T-helper 2 cell treated with Interferon-gamma antibody and Interleukin-4, amounts not matched to agents 5 μg/mL and 100 μg/mL, for 36 hours (primary cell): ENCODE results near the gene REXO4.

Experiments
- DNase-seq: peaks from one replicate; pipeline ENCODE4 v3.0.0; 2021; ENCODE audit warnings: low spot score
- H3K27ac Mint-ChIP-seq: one replicate; pipeline ENCODE4 v1.8.0; 2021; ENCODE audit warnings: mild to moderate bottlenecking, mixed read lengths
- H3K27me3 Mint-ChIP-seq: one replicate; pipeline ENCODE4 v1.8.0; 2021; ENCODE audit warnings: low read depth, mixed read lengths
- H3K36me3 Mint-ChIP-seq: one replicate; pipeline ENCODE4 v1.8.0; 2021; ENCODE audit warnings: low read depth, mixed read lengths
- H3K4me1 Mint-ChIP-seq: one replicate; pipeline ENCODE4 v1.8.0; 2021; ENCODE audit warnings: low read depth, mixed read lengths
- H3K4me3 Mint-ChIP-seq: one replicate; pipeline ENCODE4 v1.8.0; 2022; ENCODE audit warnings: mild to moderate bottlenecking, moderate library complexity, mixed read lengths
- H3K9me3 Mint-ChIP-seq: one replicate; pipeline ENCODE4 v1.8.0; 2021; ENCODE audit warnings: mixed read lengths

Gene REXO4

DNA sequence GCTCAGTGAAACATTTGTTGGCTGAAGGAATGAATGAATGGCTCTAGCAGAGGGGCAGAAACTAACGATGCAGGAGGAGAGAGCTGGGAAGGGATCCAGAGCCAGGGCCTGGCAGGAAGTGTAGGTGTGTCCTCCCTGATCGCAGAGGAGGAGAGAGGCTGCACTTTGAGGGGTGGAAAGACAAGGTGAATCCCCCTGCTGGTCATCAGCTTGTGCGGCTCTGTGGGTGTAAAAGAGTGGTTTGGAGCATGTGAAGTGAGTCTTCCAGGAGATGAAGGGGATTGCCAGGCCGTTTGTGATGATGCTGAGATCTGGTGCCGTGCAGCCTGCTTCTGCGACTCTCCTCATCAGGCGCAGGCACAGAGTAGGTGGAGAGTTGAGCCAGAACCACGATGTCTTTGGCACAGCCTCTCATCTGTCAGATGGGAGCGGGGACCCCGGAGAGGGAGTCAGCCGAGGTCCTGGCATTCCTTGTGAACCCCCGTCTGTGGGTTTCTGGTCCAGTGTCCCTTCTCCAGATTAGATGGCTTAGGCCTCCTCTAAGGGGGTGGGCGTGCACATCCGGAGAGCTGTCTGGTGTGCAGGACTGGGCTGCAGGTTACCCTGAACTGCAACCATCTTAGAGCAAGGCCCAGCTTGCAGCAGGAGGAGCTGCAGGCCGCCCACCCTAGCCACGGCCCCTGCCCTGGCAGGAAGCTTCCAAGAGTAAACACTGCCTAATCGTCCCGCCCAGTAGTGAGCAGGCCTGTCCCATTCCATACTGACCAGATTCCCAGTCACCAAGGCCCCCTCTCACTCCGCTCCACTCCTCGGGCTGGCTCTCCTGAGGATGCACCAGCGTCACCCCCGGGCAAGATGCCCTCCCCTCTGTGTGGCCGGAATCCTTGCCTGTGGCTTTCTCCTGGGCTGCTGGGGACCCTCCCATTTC lies 4.1 kb upstream of the REXO4 start, which contains the start of gene ADAMTS13:
Gene ADAMTS13 (plus strand): TSS at position 753 of the 928 bp plus-strand sequence. CDS start 77 bp downstream, at position 830.
- no peak within 1 kb of the TSS for H3K4me3 Mint-ChIP-seq
- peak; percentile 59 for DNase-seq
- peak within 1 kb of the TSS; percentile 32 for H3K27ac Mint-ChIP-seq
- peaks cover 2% of the 10 kb centered on the region for H3K27me3 Mint-ChIP-seq
- H3K4me1 Mint-ChIP-seq: peaks cover 22% of the 10 kb centered on the region
- H3K9me3 Mint-ChIP-seq: no peaks in the 10 kb centered on the region
- peaks cover 6% of the 10 kb centered on the region for H3K36me3 Mint-ChIP-seq

DNA sequence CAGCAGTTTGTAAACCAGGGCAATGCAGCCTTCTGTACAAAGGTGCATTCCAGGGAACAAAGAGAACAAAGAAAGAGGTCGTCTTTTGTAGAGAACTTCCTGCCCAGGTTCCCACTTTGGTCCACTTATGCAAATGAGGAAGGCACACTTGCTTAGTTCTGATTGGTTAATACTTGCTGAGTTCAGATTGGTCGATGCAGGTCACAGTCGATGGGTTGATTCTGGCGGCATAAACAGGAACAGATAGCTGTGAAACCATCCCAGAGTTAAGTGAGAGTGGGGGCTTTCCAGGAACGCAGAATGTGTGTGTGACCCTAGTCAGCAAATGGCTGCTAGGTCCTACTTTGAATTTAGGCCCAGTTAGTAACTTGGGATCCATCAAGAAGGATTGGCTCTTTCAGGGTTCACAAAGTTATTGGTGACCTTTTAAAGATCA lies 2.6 kb upstream of the REXO4 start:
- no peak for DNase-seq
- Mint-ChIP-seq H3K4me1 (peaks cover 35% of the 10 kb centered on the region), H3K27ac (no peak overlapping the region)

DNA sequence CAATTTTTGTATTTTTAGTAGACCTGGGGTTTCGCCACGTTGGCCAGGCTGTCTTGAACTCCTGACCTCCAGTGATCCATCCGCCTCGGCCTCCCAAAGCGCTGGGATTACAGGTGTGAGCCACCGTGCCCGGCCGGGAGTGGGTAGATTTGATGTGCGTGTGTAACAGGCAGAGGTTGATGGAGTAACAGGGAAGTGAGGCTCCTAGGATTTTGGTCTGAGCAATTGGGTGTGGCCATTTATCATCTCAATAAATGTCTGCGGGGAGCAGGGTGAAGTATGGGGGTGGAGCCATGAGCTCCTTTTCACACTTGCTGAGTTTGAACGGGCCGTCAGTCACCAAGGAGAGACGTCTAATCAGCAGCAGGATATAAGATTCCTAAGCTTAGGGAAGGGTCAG lies 1.2 kb upstream of the REXO4 start:
- Mint-ChIP-seq H3K4me3 (peak overlapping the region; percentile 94), H3K9me3 (no peaks in the 10 kb centered on the region), H3K36me3 (peaks cover 21% of the 10 kb centered on the region), H3K27me3 (no peaks in the 10 kb centered on the region), H3K27ac (peak overlapping the region; percentile 82), H3K4me1 (peaks cover 41% of the 10 kb centered on the region)
- DNase-seq: no peak

More for the DNA sequence above, 2.6 kb upstream of the REXO4 start:
- Mint-ChIP-seq H3K27me3 (no peaks in the 10 kb centered on the region), H3K4me3 (peak overlapping the region; percentile 15), H3K36me3 (peaks cover 9% of the 10 kb centered on the region), H3K9me3 (no peaks in the 10 kb centered on the region)

DNA sequence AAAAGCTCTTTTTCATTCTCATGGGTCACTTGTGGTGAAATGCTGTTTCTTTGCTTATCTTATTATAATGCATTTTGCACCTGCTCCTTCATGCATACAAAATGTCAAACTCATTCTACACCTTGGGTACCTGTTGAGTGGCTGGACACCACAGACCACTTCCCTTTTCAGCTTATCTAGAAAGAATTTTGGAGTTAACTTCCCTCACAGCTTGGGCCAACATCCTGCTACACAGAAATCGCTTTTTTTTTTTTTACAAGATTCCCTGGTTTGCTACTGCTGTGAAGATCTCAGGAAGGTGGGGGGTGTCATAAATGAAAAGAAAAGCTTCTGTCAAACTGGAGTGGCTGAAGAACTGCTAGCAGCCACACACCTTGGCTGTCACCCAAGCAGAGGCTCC lies 2.6 kb downstream of the REXO4 start:
- DNase-seq: no peak
- H3K27ac Mint-ChIP-seq: no peak overlapping the region
- H3K36me3 Mint-ChIP-seq: peaks cover 38% of the 10 kb centered on the region
- no peak overlapping the region for H3K4me3 Mint-ChIP-seq
- H3K27me3 Mint-ChIP-seq: no peaks in the 10 kb centered on the region
- no peaks in the 10 kb centered on the region for H3K9me3 Mint-ChIP-seq
- H3K4me1 Mint-ChIP-seq: peaks cover 31% of the 10 kb centered on the region

DNA sequence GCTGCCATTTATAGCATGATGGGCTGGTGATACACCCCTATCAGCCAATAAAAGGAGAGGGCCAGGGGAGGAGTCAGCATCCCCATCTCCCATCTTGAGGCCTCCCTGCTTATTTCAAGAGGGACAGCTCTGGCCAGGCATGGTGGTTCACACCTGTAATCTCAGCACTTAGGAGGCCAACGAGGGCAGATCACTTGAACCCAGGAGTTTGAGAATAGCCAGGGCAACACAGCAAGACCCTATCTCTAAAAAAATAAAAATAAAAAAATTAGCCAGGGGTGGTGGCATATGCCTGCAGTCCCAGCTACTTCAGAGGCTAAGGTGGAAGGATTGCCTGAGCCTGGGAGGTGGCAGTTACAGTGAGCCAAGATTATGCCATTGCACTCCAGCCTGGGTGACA lies 9.8 kb downstream of the REXO4 start:
- Mint-ChIP-seq H3K36me3 (peaks cover 51% of the 10 kb centered on the region), H3K4me1 (peaks cover 3% of the 10 kb centered on the region), H3K27me3 (no peaks in the 10 kb centered on the region), H3K27ac (no peak overlapping the region), H3K9me3 (no peaks in the 10 kb centered on the region), H3K4me3 (no peak overlapping the region)
- DNase-seq: no peak

DNA sequence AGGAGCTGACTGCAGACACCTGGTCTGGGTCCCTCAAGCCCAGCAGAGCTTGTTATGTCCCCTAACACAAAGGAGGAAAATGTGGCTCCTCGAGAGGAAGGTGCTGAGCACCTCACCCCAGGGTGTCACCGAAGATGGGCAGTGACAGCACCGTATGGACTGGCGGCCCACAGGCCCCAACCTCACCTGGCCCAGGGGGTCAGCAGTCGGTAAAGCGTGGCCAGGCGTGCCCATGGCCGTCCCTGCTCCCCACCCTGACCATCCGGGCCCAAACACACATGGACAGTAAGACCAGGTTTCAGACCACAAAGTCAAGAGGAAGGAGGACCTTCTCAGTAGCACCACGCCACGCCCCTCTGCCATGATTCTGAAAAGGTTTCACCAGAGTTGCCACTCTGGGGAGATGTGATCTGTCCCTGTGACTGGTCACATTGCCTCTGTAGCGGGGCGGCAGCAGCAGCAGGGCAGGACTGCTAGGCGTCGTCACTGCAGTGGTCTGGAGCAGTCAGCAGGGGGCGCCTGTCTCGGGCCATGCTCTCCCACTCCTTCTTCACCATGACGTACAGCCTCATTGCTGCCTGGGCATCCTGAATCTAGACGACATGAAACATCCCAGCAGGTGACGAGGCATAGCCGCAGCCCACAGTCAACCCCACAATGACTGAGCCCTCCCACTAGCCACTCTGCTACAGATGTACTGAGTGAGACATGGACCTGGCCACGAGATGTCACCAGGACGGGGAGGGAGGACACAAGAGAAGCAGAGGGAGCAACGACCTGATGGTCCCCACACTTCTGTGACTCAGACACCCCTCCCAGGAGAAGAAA lies 11.1 kb downstream of the REXO4 start:
- Mint-ChIP-seq H3K36me3 (peaks cover 47% of the 10 kb centered on the region), H3K4me1 (peaks cover 3% of the 10 kb centered on the region), H3K27me3 (no peaks in the 10 kb centered on the region), H3K4me3 (no peak overlapping the region), H3K9me3 (no peaks in the 10 kb centered on the region), H3K27ac (peak overlapping the region; percentile 73)
- peak; percentile 80 for DNase-seq

DNA sequence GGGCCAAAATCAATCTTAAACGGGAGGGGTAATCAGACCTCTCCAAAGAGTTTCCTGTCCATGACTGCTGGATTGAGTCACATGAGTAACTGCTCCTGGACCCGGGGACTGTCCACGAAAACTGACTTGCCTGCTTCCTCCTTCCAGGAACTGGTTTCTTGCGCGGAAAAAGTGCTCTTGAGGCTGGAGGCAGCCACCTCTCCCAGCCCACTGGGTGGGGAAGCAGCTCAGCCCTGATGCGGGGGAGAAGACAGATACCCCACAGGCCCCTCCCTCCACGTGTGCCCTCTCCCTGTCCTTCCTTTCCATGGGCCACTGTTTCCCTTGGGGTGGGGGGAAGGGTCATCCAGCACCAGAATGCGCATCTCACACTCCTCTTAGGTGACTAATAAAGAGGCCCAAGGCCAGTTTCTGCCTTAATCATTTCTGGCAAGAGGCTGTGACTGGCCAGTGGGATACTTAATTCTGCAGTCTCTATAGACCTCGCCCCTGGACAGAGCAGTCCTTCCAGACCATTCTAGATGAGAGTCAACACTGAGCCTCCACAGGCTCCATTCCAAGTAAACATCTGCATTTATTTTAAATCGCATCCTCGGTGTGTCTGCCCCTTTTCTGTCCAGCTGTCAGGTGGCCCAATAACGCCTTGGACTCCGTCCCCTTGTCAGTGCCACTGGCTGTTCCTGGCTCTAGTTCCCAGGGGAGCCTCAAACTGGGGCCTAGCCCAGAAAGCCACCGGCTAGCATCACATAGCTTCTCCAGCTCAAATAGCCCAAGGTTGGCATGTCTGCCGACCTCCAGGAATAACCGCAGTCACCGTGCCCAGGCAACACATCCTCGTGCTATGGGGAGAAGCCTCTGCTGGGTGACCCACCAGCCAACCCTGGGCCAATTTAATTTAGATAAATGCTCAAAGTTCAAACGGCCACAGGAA lies 12.0 kb downstream of the REXO4 start:
- Mint-ChIP-seq H3K27ac (no peak overlapping the region), H3K27me3 (no peaks in the 10 kb centered on the region), H3K4me1 (peaks cover 3% of the 10 kb centered on the region), H3K4me3 (no peak overlapping the region), H3K36me3 (peaks cover 42% of the 10 kb centered on the region), H3K9me3 (no peaks in the 10 kb centered on the region)
- no peak for DNase-seq

DNA sequence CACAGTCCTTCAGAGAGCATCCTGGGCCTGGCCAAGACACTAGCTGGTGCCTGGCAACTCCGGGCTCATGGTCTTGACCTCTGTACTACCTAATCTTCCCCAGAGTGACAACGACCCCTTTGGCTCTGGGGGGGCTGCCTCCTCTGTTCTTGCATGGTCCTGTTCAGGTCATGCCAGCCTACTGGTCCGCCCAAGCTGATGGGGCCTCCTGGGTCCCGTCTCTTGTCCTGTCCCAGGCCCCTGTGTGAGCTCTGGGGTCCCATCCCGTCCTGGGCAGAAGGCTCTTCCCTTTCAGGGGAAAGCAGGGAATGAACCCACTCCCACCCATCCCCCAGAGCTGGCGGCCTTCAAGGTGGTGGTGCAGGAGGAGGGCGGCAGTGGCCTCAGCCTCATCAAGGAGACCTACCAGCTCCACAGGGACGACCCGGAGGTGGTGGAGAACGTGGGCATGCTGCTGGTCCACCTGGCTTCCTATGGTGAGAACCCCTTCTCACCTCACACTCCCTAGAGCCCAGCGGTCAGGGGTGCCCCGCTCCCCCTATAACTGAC lies 13.3 kb downstream of the REXO4 start:
- no peak overlapping the region for H3K4me3 Mint-ChIP-seq
- DNase-seq: no peak
- peaks cover 3% of the 10 kb centered on the region for H3K4me1 Mint-ChIP-seq
- no peaks in the 10 kb centered on the region for H3K27me3 Mint-ChIP-seq
- H3K36me3 Mint-ChIP-seq: peaks cover 29% of the 10 kb centered on the region
- H3K27ac Mint-ChIP-seq: no peak overlapping the region
- no peaks in the 10 kb centered on the region for H3K9me3 Mint-ChIP-seq

DNA sequence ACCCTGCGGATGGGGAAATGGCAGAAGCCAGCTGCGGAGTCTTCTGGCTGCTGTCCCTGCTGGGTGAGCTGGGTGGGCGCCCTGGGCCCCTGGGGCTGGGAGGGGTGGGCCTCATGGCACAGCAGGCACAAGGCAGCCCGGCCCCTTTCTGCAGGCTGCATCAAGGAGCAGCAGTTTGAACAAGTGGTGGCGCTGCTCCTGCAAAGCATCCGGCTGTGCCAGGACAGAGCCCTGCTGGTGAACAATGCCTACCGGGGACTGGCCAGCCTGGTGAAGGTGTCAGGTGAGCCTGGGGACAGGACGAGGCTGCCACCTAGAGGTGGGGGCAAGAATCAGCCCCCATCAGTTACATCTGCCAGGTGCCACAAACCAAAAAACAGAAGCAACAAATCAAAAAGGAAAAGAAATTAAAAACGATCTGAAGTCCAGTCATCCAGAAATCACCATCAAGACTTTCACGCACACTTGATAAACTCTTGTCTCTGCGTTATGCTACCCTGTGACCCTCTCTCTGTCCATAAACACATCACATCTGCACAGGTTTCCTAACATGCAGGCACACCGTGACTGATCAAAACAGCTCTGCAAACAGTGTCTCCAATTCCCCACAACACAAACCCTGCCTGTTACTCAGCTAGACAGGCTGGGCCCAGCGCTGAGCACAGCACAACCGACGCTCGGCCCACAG lies 13.9 kb downstream of the REXO4 start:
- no peak overlapping the region for H3K4me3 Mint-ChIP-seq
- no peaks in the 10 kb centered on the region for H3K27me3 Mint-ChIP-seq
- peaks cover 3% of the 10 kb centered on the region for H3K4me1 Mint-ChIP-seq
- H3K36me3 Mint-ChIP-seq: peaks cover 28% of the 10 kb centered on the region
- no peaks in the 10 kb centered on the region for H3K9me3 Mint-ChIP-seq
- DNase-seq: peak; percentile 29
- H3K27ac Mint-ChIP-seq: no peak overlapping the region

DNA sequence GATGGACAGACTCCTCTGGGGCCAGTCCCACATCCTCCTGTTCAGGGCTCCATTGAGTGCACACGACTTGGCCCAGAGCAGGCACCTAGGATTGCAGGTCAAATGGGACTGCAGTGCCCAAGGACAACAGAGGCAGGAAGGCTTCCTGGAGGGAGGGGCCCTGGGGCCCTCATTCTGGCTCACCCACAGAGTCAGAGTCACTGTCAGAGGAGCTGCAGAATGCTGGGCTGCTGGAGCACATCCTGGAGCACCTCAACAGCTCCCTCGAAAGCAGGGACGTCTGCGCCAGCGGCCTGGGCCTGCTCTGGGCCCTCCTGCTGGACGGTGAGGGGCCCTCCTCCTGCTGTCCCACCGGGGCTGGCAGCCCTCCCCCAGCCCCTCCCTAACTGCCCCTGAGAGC lies 15.1 kb downstream of the REXO4 start:
- Mint-ChIP-seq H3K27ac (no peak overlapping the region), H3K9me3 (no peaks in the 10 kb centered on the region), H3K27me3 (no peaks in the 10 kb centered on the region), H3K4me1 (peaks cover 3% of the 10 kb centered on the region), H3K4me3 (no peak overlapping the region), H3K36me3 (peaks cover 26% of the 10 kb centered on the region)
- no peak for DNase-seq

DNA sequence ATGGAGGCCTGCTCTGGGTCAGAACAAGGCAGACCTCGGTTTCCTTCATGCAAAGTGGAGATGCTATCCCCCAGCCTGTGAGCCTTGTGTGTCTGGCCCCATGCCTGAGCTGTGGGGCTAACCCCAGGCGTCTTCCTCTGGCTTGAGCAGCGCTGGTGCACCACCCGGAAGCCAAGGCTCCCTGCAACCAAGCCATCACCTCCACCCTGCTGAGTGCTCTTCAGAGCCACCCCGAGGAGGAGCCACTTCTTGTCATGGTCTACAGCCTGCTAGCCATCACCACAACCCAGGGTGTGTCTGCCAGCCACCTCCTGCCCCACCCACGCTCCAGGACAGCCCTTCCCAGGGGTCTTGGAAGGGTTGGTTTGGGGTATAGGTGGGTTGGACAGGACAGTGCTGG lies 16.2 kb downstream of the REXO4 start:
- Mint-ChIP-seq H3K36me3 (peaks cover 17% of the 10 kb centered on the region), H3K4me1 (no peaks in the 10 kb centered on the region), H3K27me3 (no peaks in the 10 kb centered on the region), H3K27ac (no peak overlapping the region), H3K4me3 (no peak overlapping the region), H3K9me3 (no peaks in the 10 kb centered on the region)
- DNase-seq: no peak

DNA sequence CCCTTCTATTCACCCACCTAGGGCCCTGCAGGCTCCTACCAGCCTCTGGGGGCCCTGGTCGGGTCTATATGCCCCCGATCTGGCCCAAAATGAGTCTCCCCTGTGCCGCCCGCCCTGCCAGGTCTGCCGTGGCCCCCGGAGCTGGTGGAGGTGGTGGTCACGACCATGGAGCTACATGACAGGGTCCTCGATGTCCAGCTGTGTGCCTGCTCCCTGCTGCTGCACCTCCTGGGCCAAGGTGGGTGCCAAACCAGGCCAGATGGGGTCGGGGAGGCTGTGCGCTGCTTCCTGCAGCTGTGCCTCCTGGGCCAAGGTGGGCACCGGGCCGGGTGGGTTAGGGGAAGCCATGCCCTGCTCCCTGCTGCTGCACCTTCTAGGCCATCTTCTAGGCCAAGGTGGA lies 17.5 kb downstream of the REXO4 start:
- no peak overlapping the region for H3K27ac Mint-ChIP-seq
- H3K4me3 Mint-ChIP-seq: no peak overlapping the region
- DNase-seq: no peak
- H3K36me3 Mint-ChIP-seq: peaks cover 5% of the 10 kb centered on the region
- no peaks in the 10 kb centered on the region for H3K4me1 Mint-ChIP-seq
- no peaks in the 10 kb centered on the region for H3K9me3 Mint-ChIP-seq
- H3K27me3 Mint-ChIP-seq: no peaks in the 10 kb centered on the region

DNA sequence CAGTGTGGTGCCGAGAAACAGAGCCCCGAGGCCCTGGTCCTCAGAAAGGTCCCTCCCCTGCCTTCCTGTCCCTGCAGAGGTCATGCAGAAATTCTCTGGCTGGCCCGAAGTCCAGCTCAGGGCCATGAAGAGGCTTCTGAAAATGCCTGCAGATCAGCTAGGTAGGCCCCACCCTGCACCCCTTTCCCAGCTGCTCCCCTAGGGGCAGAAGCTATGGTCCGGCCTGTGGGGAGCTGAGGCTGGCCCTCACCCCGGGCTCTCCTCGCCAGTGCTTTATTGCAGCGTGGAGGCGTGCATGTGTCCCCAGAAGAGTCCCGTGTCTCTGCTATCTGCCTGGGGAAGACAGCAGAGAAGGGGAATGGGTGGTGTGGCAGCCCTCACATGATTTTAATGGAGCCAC lies 19.9 kb downstream of the REXO4 start:
- Mint-ChIP-seq H3K4me3 (no peak overlapping the region), H3K4me1 (no peaks in the 10 kb centered on the region), H3K9me3 (no peaks in the 10 kb centered on the region), H3K27ac (no peak overlapping the region), H3K27me3 (no peaks in the 10 kb centered on the region), H3K36me3 (no peaks in the 10 kb centered on the region)
- DNase-seq: no peak
